ENCODE results near the gene ZBTB7C. TPM values are rescaled to one million over a fixed set of nuclear protein-coding genes. Genes with fewer than 3 reads are reported as not detected.

Gene ZBTB7C
- polyA plus RNA-seq, 1 experiment, result not detected

GRCh38 chr18:48031641-48032040, 377.5 kb downstream of the ZBTB7C start:
- DNase-seq (ENCODE audit: low read depth), result no peak
- ChIA-PET POLR2A (no interaction called here), CTCF (interaction anchor here (0.6 to 4.8 kb wide), 14 partner anchors 8 to 433 kb away, joined by 3 to 50 read pairs (median 4); no protein-coding TSS in a partner anchor)
- Histone ChIP-seq H3K27me3 (ENCODE audit: control insufficient read depth, insufficient read depth, low read length) (no peaks in the 10 kb centered on the region; the same call in 1 of the 2 replicates), H3K36me3 (ENCODE audit: control insufficient read depth, insufficient read depth, low read length) (no peaks in the 10 kb centered on the region), H3K4me3 (ENCODE audit: low read depth, low read length) (no peak overlapping the region)
- TF ChIP-seq CTCF (IDR thresholded peaks at IDR 0.05; ENCODE audit: insufficient read depth, low read depth, low read length), result no peak

GRCh38 chr18:48030616-48031480, 378.3 kb downstream of the ZBTB7C start:
- ChIA-PET CTCF (interaction anchor here (0.7 to 4.8 kb wide), 27 partner anchors 9 to 437 kb away, joined by 3 to 50 read pairs (median 4); no protein-coding TSS in a partner anchor), POLR2A (no interaction called here)
- Histone ChIP-seq H3K36me3 (ENCODE audit: control insufficient read depth, insufficient read depth, low read length) (no peaks in the 10 kb centered on the region), H3K27me3 (ENCODE audit: control insufficient read depth, insufficient read depth, low read length) (peaks cover 2% of the 10 kb centered on the region; the same call in 1 of the 2 replicates), H3K4me3 (ENCODE audit: low read depth, low read length) (no peak overlapping the region)
- TF ChIP-seq CTCF (IDR thresholded peaks at IDR 0.05; ENCODE audit: insufficient read depth, low read depth, low read length), result peak; percentile 83
- DNase-seq (ENCODE audit: low read depth), result no peak

- POLR2A ChIA-PET, result no interaction called here
- no peak for DNase-seq (ENCODE audit: low read depth)
- CTCF ChIA-PET, result interaction anchor here (1.1 to 4.8 kb wide), 7 partner anchors 9 to 439 kb away, joined by 3 to 50 read pairs (median 4); no protein-coding TSS in a partner anchor
- no peaks in the 10 kb centered on the region for H3K36me3 ChIP-seq (ENCODE audit: control insufficient read depth, insufficient read depth, low read length)
- H3K27me3 ChIP-seq (ENCODE audit: control insufficient read depth, insufficient read depth, low read length), result peaks cover 6% of the 10 kb centered on the region
- TF ChIP-seq CTCF (IDR thresholded peaks at IDR 0.05; ENCODE audit: insufficient read depth, low read depth, low read length), result no peak
- H3K4me3 ChIP-seq (ENCODE audit: low read depth, low read length), result no peak overlapping the region
Measured at GRCh38 chr18:48029296-48029986, 379.7 kb downstream of the ZBTB7C start.

GRCh38 chr18:48028696-48029095, 380.5 kb downstream of the ZBTB7C start:
- peaks cover 6% of the 10 kb centered on the region for H3K27me3 ChIP-seq (ENCODE audit: control insufficient read depth, insufficient read depth, low read length)
- DNase-seq (ENCODE audit: low read depth), result no peak
- no peak for TF ChIP-seq CTCF (IDR thresholded peaks at IDR 0.05; ENCODE audit: insufficient read depth, low read depth, low read length)
- H3K4me3 ChIP-seq (ENCODE audit: low read depth, low read length), result no peak overlapping the region
- ChIA-PET POLR2A (no interaction called here), CTCF (interaction anchor here (1.2 to 4.8 kb wide), 4 partner anchors 21 to 418 kb away, joined by 3 to 50 read pairs (median 11); no protein-coding TSS in a partner anchor)
- no peaks in the 10 kb centered on the region for H3K36me3 ChIP-seq (ENCODE audit: control insufficient read depth, insufficient read depth, low read length)

- no peak for DNase-seq (ENCODE audit: low read depth)
- CTCF ChIA-PET, result interaction anchor here (1.2 to 4.8 kb wide), 3 partner anchors 21 to 419 kb away, joined by 3 to 50 read pairs (median 4); no protein-coding TSS in a partner anchor
- POLR2A ChIA-PET, result no interaction called here
- Histone ChIP-seq H3K36me3 (ENCODE audit: control insufficient read depth, insufficient read depth, low read length) (no peaks in the 10 kb centered on the region), H3K27me3 (ENCODE audit: control insufficient read depth, insufficient read depth, low read length) (peaks cover 6% of the 10 kb centered on the region), H3K4me3 (ENCODE audit: low read depth, low read length) (no peak overlapping the region)
- TF ChIP-seq CTCF (IDR thresholded peaks at IDR 0.05; ENCODE audit: insufficient read depth, low read depth, low read length), result 0 out of 2 replicates have a peak, but pooled peaks have one; percentile 6
Measured at GRCh38 chr18:48028081-48028480, 381.1 kb downstream of the ZBTB7C start.
